GM18868 (cell line): ENCODE results near the gene NSG2.
"Not testable (repeated sequence)": the region's sequence is repeated elsewhere in the genome, so short reads cannot be mapped to it uniquely, and the experiment has no call there.

Source experiments
- ATAC-seq: cut with Tn5 transposase; IDR thresholded peaks from one replicate; pipeline ENCODE4 v1.9.1; 2021; ENCODE audit warnings: mild to moderate bottlenecking, moderate library complexity; ENCODE audit not compliant: unreplicated experiment

NSG2 gene

DNA sequence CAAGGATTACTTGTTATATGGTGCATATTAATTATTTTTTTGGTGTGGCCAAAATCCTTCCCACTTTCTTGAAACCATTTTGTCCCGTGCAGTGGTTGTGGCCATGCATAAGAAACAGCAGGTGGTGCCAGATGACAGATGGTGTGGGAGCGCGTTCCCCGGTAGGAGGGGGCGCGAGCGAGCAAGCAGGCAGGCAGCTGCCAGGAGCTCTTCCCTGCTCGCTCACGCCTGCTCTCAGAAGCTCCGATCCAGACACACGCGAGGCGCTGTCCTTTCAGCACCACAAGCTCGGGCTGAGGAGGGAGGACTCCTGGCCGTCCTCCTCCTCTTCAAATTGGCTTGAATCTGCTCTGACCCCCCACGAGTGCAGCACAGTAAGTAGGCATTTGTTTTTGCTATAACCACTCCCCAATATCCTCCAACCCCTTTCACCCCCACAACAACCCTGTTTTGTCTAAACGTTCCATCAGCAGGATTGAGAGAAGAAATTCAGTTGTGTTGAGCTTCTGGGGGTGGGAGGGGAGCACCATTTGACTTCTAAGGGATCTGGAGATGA lies at the start of gene NSG2:
Gene NSG2 (plus strand): TSS at position 237 of the 556 bp plus-strand sequence. CDS start 1,050 bp downstream, outside the sequence.
- ATAC-seq, result peak; percentile 99

DNA sequence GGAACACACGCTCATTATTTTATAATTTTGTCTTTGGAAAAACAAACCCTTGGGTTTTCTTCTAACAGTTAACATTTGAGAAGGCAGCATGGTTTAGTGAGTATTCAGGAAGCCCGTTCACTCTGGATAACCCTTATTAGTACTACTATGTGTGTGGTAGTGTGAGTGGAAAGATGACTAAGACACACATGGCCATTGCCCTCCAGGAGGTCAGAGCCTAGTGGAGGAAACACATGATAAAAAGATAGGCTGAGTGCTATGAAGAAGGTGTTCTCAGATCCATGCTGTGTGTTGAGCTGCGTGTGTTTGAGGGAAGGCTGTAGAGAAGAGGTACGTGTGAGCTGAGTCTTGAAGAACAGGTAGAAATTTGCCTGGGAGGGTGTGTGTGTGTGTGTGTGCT lies 48.2 kb upstream of the NSG2 start:
- ATAC-seq, result no peak

- ATAC-seq, result no peak
Measured at GRCh38 chr5:173998531-173998930, 47.0 kb upstream of the NSG2 start.

- no peak for ATAC-seq
Measured at GRCh38 chr5:174000076-174000475, 45.4 kb upstream of the NSG2 start.

DNA sequence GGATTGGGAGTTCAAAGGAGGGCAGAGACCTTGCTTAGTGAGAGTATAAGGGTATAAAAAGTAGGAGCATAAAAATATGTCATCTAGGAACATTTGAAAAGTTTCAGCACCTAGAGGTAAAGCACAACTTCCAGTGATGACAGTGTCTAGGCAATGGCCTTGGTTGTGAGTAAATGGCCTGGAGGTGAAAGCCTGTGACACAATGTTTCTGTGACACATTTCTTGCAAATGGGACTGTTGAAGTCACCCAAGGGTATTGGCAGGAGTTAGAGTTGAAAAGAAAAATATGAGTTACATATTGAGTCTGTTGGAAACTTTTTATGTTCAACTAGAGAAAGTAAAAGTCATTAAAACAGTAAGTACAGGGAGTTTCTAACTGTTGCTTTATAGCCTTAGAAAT lies 41.7 kb upstream of the NSG2 start:
- no peak for ATAC-seq

DNA sequence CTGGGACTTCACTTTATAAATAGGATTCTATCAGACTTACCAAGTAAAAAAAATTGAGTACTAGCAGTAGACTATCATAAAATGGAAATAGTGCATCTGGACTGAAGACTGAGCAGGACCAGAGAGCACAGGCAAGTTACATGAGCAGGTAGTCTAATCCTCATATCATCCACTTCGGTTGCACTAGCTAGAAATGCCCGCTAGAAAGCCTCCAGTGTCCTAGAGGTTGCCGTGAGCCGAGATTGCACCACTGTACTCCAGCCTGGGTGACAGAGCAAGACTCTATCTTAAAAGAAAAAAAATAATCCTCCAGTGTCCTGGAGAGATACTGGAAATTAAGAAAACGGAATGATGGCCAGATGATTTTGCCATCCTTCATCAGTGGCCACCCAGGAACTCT lies 36.6 kb upstream of the NSG2 start:
- ATAC-seq, result no peak

GRCh38 chr5:174010365-174010764 lies 35.1 kb upstream of the NSG2 start:
- ATAC-seq, result no peak

DNA sequence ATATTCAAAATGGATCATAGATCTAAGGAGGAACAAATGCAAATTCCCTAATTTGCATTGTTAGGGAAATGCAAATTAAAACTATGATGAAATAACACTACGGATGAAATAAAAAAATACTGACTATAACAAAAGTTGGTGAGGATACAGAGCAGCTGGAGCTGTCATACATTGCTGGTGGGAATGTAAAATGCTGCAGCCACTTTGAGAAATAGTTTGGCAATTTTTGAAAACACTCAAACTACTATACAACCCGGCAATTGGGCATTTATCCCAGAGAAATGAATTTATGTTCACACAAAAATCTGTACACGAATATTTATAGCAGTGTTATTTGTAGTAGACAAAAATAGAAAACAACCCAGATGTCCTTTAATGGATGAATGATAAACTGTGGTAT lies 34.1 kb upstream of the NSG2 start:
- no peak for ATAC-seq

DNA sequence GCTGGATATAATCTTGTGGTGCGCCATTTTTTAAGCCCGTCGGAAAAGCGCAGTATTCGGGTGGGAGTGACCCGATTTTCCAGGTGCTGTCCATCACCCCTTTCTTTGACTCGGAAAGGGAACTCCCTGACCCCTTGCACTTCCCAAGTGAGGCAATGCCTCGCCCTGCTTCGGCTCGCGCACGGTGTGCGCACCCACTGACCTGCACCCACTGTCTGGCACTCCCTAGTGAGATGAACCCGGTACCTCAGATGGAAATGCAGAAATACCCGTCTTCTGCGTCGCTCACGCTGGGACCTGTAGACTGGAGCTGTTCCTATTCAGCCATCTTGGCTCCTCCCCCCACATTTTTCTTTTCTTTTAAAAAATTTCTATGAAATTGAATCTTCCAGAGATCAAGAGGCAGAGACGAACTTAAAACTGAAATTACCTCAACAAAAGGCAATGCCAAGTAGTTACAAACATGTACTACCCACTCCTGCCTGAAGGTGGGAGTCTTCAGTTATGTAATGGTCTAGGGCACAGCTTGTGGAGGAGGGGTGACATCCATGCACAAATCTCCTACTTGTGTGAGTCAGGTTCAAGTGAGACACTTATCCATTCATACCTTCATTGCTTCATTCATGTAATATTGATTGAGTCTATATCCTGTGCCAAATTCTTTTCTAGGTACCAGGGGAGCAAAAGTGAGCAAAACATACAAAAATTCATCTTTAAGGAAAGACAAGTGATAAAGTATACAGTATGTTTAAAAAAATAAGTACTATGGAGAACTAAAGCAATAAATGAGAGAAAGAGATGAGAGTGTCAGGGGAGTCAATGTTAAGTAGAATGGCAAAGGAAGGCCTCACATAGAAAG lies 25.2 kb upstream of the NSG2 start:
- ATAC-seq, result not testable (repeated sequence)

DNA sequence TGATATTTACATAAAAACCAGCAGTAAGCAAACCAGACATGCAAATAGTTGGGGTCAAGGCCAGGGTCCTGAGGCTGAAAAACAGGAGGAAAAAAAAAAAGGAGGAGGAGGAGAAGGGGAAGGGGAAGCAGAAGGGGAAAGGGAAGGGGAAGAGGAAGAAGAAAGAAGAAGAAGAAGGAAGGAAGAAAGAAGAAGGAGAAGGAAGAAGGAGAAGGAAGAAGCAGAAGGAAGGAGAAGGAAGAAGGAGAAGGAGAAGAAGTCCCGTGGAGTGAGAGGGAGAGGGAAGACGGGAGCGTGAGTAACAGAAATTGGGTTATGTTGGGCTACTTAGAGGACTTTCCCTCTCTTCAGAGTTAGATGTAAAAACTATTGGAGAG lies 24.6 kb upstream of the NSG2 start:
- no peak for ATAC-seq

GRCh38 chr5:174022384-174023095 lies 23.0 kb upstream of the NSG2 start:
- ATAC-seq, result no peak

DNA sequence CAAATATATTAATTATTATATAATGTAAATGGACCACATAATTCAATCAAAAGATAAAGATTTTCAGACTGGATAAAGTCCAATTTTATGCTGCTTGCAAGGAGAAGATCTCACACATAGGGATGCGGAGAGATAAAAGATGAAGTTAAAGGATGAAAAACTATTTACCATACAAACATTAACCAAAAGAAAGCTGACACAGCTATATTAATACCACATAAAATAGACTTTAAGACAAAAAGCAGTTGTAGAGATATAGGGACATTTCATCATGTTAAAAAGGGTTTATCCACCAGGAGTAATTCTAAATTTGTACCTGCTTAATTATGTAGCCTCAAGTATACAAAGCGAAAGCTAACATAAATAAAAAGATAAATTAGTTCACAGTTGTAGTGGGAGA lies 15.2 kb upstream of the NSG2 start:
- ATAC-seq, result no peak

DNA sequence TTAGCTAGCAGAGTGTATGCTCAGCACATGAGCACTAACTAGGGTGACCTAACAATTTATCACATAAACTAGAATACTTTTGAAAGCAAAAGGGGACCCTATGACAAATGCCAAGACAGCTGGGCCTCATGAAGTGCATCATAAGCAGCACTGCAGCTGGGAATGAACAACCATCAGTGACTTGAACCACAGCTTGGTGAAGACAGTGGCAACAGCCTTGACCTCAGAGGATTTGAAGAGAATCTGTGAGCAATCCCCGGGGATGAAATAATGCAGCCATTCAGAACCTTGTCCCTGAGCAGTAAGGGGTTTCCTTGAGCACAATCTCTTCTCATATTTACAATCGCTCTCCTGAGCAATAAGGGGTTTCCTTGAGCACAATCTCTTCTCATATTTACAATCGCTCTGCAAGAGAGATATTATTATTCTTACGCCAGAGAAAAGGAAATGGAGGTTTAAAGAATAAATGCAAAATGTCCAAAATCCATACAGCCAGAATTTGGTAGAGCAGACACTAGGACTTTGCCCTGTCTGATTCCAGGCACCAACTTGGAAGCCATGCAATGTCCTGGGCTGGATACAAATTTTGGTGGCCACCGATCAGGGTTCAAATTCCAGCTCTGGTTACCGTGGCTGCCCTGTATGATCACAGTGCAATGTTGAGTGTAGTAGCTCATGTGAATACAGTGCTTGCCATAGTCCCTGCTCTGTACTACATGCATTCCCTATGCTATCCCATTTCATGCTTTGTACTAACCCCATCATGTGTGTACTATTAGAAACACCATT lies 846 bp upstream of the NSG2 start:
- ATAC-seq, result no peak

DNA sequence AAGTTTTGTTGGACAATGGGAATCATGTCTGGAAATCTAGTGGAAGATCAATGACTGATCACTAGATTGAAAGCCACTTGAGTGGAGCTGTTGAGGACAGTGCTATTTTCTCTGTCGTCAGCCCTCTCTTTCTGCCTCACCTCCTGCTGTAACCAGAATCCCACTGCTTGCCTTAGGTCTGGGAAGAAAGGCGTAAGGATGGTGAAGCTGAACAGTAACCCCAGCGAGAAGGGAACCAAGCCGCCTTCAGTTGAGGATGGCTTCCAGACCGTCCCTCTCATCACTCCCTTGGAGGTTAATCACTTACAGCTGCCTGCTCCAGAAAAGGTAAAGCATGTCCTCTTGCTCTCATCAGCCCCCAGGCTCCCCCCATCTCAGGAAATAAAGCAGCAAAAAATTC lies 1.1 kb downstream of the NSG2 start:
- no peak for ATAC-seq

DNA sequence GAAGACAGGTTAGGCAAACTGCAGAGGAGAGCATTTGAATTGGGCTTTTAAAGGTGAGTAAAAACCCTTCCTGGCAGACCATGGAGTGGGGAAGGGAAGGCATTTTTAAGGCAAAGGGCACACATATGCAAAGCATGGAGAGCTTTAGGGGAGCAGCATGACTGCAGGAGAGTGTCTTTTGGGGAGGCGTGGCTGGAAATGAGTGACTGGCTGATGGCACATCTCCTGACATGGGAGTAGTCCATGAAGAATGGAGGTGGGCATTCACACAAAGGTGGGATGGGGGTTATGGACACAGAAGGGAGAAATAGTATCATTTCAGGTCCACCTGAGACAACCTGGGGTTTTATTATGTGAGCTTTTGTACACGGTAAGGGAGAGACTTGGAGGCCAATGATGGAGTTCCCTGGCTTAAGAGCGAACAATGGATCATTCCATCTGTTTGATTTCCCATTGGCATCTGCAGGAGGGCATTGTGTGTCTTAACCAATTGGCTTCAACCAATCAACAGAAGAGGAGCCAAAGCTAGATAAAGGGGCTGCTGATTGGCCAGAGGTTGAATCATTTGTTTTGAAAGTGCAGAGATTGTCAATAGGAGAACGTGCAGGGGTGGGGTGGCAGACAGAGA lies 2.1 kb downstream of the NSG2 start:
- ATAC-seq, result no peak

- ATAC-seq, result no peak
Measured at GRCh38 chr5:174052636-174053035, 7.1 kb downstream of the NSG2 start.

- ATAC-seq, result no peak
Measured at GRCh38 chr5:174053905-174054304, 8.4 kb downstream of the NSG2 start.

GRCh38 chr5:174056064-174056847 lies 10.8 kb downstream of the NSG2 start:
- ATAC-seq, result no peak

DNA sequence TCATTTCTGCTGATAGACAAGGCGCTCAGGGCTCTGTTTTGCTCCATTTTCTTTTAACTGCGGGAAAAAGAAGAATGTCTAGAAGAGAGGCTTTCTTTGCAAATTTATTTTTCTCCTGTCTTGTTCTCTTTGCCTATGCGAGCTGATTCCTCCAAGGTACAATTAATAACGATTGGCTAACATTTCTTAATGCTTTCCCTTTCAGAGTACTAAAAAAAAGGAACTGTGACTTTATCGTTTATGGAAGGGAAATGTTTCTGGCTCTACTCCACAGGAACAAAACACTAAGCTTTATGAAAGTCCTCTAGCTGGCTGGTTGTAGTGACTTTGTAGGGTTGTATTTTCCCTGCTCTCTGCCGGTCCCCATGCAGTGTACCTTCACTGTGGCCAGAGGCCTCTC lies 11.7 kb downstream of the NSG2 start:
- no peak for ATAC-seq
